Body of pancreas (tissue), 4 donors: Measurements from ENCODE around the gene SORCS2. TPM values are rescaled to one million over a fixed set of nuclear protein-coding genes. Genes with fewer than 3 reads are reported as not detected.

Experiments
- ATAC-seq: fragments of 150-250 bp; one replicate; pipeline ENCODE4 v1.9.1; 2016
- DNase-seq, 4 donors: peaks; one replicate each; pipeline ENCODE4 v3.0.0-alpha.2; 2019
- H3K27ac ChIP-seq, 4 donors: fragments of 200-600 bp; sonication (generic); 1 replicate in 3 of 4; 2 replicates in 1 of 4; pipeline versions ENCODE4 v1.5.1 to v1.6.1; 2016 to 2019; ENCODE audit warnings: mild to moderate bottlenecking in 1 of 4, mixed read lengths in 1 of 4, moderate library complexity in 1 of 4
- H3K27me3 ChIP-seq, 2 donors: fragments of 200-600 bp; sonication (generic); one replicate each; pipeline ENCODE4 v1.6.0; 2016; ENCODE audit warnings: mild to moderate bottlenecking in 1 of 2
- H3K36me3 ChIP-seq, 2 donors: fragments of 200-600 bp; sonication (generic); replicated peaks in 1 of 2; 2 replicates each; pipeline ENCODE4 v1.5.1; 2016; ENCODE audit warnings: low read depth in 2 of 2; ENCODE audit not compliant: insufficient read depth in 1 of 2
- H3K4me1 ChIP-seq: fragments of 200-600 bp; sonication (generic); one replicate; pipeline ENCODE4 v1.6.0; 2016
- H3K4me3 ChIP-seq, 2 donors: fragments of 200-600 bp; sonication (generic); 1 replicate in 1 of 2; 2 replicates in 1 of 2; pipeline ENCODE4 v1.5.1; 2016 to 2019
- H3K9me3 ChIP-seq, 3 donors: fragments of 200-600 bp; sonication (generic); 1 replicate in 2 of 3; 2 replicates in 1 of 3; pipeline ENCODE4 v1.5.1; 2016
- POLR2A ChIP-seq, 3 donors: fragments of 450-650 bp; IDR thresholded peaks; one replicate each; pipeline ENCODE4 v1.6.1; 2016; ENCODE audit warnings: antibody characterized with exemption in 3 of 3, mild to moderate bottlenecking in 2 of 3
- WGBS, 2 donors: methylation state at CpG; one replicate each; pipeline ENCODE4 v1.1.5; 2017; 5-methylcytosine and 5-hydroxymethylcytosine counted together
- intact Hi-C: fragments of 100-400 bp; cut with DNase I; formaldehyde crosslinking; loops from one replicate; pipeline ENCODE4 v1.15.1; 2023
- total RNA-seq, 2 donors: library from RNA; depleted of rRNA; stranded (reverse); fragments of >200 nt; gene quantifications; one replicate each; pipeline ENCODE4 v1.1.0, GENCODE V29; 2016
- TF ChIP-seq, protein P1 (sequence below), 7 experiments: fragments of 450-650 bp in 4 of 7; fragments of 200-600 bp in 3 of 7; sonication (generic) in 3 of 7; IDR thresholded peaks; one replicate each; pipeline ENCODE4 v1.5.1; 2016 to 2019; ENCODE audit warnings: antibody characterized with exemption in 7 of 7

Gene SORCS2
- total RNA-seq, 2 donors from 2014 or later = 0.26 to 0.33 TPM

DNA sequence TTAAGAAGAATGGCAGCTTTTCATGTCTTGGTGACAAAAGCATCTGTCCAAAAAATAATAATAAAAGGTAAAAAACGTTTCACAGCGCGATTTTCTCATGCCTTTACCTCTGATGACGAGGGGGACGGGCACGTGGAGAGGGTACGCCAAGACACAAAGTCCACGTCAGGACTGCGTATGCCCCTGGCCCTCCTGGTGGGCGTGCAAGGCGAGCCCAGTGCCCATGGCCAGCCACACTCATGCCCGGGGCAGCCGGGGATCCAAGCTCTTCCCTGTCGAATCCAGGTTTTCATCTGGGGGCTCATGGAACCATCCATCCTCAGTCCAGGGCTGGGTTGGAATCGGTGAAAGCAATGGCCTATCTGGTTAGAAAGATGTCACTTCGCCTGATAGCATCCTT is 570.8 kb downstream of the SORCS2 start:
- H3K4me3 ChIP-seq = no peak overlapping the region
- ATAC-seq (no peak), DNase-seq (no peak)
- no peak overlapping the region for H3K27ac ChIP-seq
- H3K27me3 ChIP-seq = no peaks in the 10 kb centered on the region
- WGBS, 2 donors = 86 to 88% methylated on average over 16 of the region's 16 CpGs
- no peaks in the 10 kb centered on the region for H3K4me1 ChIP-seq
- intact Hi-C loops = no loop called here
- H3K9me3 ChIP-seq = no peaks in the 10 kb centered on the region
- H3K36me3 ChIP-seq = no peaks in the 10 kb centered on the region
- TF ChIP-seq, protein P1, sequence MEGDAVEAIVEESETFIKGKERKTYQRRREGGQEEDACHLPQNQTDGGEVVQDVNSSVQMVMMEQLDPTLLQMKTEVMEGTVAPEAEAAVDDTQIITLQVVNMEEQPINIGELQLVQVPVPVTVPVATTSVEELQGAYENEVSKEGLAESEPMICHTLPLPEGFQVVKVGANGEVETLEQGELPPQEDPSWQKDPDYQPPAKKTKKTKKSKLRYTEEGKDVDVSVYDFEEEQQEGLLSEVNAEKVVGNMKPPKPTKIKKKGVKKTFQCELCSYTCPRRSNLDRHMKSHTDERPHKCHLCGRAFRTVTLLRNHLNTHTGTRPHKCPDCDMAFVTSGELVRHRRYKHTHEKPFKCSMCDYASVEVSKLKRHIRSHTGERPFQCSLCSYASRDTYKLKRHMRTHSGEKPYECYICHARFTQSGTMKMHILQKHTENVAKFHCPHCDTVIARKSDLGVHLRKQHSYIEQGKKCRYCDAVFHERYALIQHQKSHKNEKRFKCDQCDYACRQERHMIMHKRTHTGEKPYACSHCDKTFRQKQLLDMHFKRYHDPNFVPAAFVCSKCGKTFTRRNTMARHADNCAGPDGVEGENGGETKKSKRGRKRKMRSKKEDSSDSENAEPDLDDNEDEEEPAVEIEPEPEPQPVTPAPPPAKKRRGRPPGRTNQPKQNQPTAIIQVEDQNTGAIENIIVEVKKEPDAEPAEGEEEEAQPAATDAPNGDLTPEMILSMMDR (IDR thresholded peaks at IDR 0.05) = no peak
- TF ChIP-seq POLR2A (IDR thresholded peaks at IDR 0.05) = no peak

DNA sequence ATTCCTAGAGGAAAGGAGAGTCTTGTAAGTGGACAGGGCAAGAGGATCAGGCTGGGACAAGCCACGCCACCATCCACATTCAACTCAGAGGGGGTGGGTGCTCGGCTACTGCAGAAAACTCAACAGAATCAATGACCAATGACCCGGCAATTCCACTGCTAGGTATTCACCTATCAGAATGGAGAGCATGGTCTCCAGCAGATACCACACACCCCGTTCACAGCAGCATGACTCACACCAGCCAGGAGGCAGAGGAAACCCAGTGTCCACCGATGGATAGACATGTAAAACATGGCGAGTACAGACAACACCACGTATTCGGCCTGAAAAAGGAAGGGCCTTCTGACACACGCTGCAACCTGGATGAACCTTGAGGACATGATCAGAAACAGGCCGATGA is 571.5 kb downstream of the SORCS2 start:
- H3K36me3 ChIP-seq = no peaks in the 10 kb centered on the region
- no peaks in the 10 kb centered on the region for H3K27me3 ChIP-seq
- ATAC-seq (no peak), DNase-seq (no peak)
- no peak for TF ChIP-seq POLR2A (IDR thresholded peaks at IDR 0.05)
- TF ChIP-seq, protein P1 (IDR thresholded peaks at IDR 0.05) = no peak
- WGBS, 2 donors = 74 to 80% methylated on average over 6 to 10 of the region's 10 CpGs
- no peaks in the 10 kb centered on the region for H3K4me1 ChIP-seq
- no peak overlapping the region for H3K4me3 ChIP-seq
- no peaks in the 10 kb centered on the region for H3K9me3 ChIP-seq
- H3K27ac ChIP-seq = no peak overlapping the region
- intact Hi-C loops = no loop called here

DNA sequence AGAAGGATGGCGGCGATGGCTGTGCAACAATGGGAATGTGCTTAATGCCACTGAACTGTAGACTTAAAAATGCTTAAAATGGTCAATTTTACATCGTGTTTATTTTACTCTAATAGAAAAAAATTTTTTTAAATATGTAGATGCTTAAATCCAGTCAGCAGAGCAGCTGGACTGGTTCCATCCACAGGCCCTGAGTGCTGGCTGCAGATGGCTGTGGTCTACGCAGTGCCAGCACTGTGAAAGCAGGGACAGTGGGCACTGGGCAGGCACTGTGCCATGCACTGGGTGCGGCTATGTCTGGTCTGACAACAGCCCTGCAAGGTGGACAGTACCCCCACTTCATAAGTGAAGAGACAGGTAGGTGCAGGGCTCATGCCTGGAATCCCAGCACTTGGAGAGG is 572.1 kb downstream of the SORCS2 start:
- ATAC-seq = no peak
- H3K27ac ChIP-seq = no peak overlapping the region

DNA sequence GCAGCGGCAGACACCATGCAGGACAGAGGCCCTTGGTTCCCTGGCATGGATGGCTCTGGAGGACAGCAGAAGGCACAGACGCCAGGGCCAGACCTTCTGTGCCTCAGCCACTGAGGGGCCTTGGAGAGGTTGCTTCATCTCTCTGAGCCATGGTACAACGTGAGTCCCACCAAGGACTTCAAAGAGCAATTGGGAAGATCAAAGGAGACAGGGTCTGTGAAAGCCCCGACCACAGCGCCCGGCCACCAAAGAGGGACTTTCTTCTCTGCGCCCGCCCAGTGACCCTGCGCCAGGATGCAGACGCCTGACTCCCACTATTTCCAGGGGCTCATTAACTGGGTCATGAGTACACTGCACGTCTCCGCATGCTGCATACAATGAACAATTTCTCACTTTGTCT is 573.3 kb downstream of the SORCS2 start:
- no peak for DNase-seq
- Histone ChIP-seq H3K27ac (no peak overlapping the region), H3K36me3 (no peaks in the 10 kb centered on the region), H3K27me3 (no peaks in the 10 kb centered on the region), H3K4me3 (no peak overlapping the region), H3K9me3 (no peaks in the 10 kb centered on the region), H3K4me1 (no peaks in the 10 kb centered on the region)
- no peak for TF ChIP-seq POLR2A (IDR thresholded peaks at IDR 0.05)
- TF ChIP-seq, protein P1 (IDR thresholded peaks at IDR 0.05) = no peak
- ATAC-seq = no peak
- 83 to 86% methylated on average over 11 to 12 of the region's 12 CpGs for WGBS, 2 donors
- intact Hi-C loops = no loop called here

More for the DNA sequence above, 572.1 kb downstream of the SORCS2 start:
- WGBS, 2 donors = 77 to 86% methylated on average over 5 of the region's 5 CpGs
- H3K36me3 ChIP-seq = no peaks in the 10 kb centered on the region
- no peaks in the 10 kb centered on the region for H3K9me3 ChIP-seq
- H3K4me3 ChIP-seq = no peak overlapping the region
- TF ChIP-seq, protein P1 (IDR thresholded peaks at IDR 0.05) = no peak
- TF ChIP-seq POLR2A (IDR thresholded peaks at IDR 0.05) = no peak
- no peaks in the 10 kb centered on the region for H3K4me1 ChIP-seq
- H3K27me3 ChIP-seq = no peaks in the 10 kb centered on the region
- intact Hi-C loops = no loop called here
- DNase-seq = no peak

DNA sequence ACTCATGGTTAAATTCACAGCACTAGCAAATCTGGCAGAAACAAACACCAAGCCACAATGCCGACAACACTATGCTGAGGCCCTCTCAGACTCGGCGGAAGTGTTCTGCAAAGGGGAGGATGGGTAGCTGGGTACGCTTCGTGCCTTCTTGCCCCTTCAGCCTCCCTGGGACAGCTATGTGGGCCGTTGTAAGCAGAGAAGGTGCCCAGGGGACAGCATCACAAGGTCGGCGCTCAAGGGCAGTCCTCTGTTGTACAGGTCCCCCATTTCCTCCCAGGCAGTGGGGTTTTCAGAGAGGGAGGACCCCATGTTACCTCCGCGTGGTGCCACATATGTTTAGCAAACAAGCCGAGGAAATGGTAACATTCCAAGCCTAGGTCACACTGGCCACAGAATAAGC is 573.7 kb downstream of the SORCS2 start:
- TF ChIP-seq, protein P1 (IDR thresholded peaks at IDR 0.05) = no peak
- no peak for TF ChIP-seq POLR2A (IDR thresholded peaks at IDR 0.05)
- Histone ChIP-seq H3K4me3 (no peak overlapping the region), H3K27me3 (no peaks in the 10 kb centered on the region), H3K27ac (no peak overlapping the region), H3K36me3 (no peaks in the 10 kb centered on the region), H3K9me3 (no peaks in the 10 kb centered on the region), H3K4me1 (no peaks in the 10 kb centered on the region)
- intact Hi-C loops = no loop called here
- DNase-seq (no peak), ATAC-seq (no peak)
- 85 to 86% methylated on average over 6 to 11 of the region's 11 CpGs for WGBS, 2 donors
